Stimulated activated naive B cell treated with anti-CD40 and anti-IgM and Interleukin-4, amounts not matched to agents 10 μg/mL and 1 μg/mL and 100 μg/mL, for 72 hours (primary cell): Measurements from ENCODE around the gene SMR3B.

Experiments used
- ATAC-seq, 2 donors: fragments of 150-1000 bp; cut with Tn5 transposase; replicated peaks; 2 replicates each; pipeline ENCODE4 v1.10.0; 2021; ENCODE audit warnings: moderate library complexity in 1 of 2
- DNase-seq: peaks from one replicate; pipeline ENCODE4 v3.0.0; 2021
- H3K27ac Mint-ChIP-seq: one replicate; pipeline ENCODE4 v1.8.0; 2022; ENCODE audit warnings: mild to moderate bottlenecking, mixed read lengths
- H3K27me3 Mint-ChIP-seq, 2 donors: one replicate each; pipeline ENCODE4 v1.8.0; 2022; ENCODE audit warnings: mixed read lengths in 2 of 2
- H3K36me3 Mint-ChIP-seq, 2 donors: one replicate each; pipeline ENCODE4 v1.8.0; 2022; ENCODE audit warnings: mixed read lengths in 2 of 2, mild to moderate bottlenecking in 1 of 2
- H3K4me1 Mint-ChIP-seq, 2 donors: one replicate each; pipeline ENCODE4 v1.8.0; 2022; ENCODE audit warnings: mixed read lengths in 2 of 2, mild to moderate bottlenecking in 1 of 2
- H3K4me3 Mint-ChIP-seq, 2 donors: one replicate each; pipeline ENCODE4 v1.8.0; 2022; ENCODE audit warnings: mild to moderate bottlenecking in 2 of 2, mixed read lengths in 2 of 2, moderate library complexity in 1 of 2
- H3K9me3 Mint-ChIP-seq, 2 donors: one replicate each; pipeline ENCODE4 v1.8.0; 2022; ENCODE audit warnings: mixed read lengths in 2 of 2, mild to moderate bottlenecking in 1 of 2

Gene SMR3B

DNA sequence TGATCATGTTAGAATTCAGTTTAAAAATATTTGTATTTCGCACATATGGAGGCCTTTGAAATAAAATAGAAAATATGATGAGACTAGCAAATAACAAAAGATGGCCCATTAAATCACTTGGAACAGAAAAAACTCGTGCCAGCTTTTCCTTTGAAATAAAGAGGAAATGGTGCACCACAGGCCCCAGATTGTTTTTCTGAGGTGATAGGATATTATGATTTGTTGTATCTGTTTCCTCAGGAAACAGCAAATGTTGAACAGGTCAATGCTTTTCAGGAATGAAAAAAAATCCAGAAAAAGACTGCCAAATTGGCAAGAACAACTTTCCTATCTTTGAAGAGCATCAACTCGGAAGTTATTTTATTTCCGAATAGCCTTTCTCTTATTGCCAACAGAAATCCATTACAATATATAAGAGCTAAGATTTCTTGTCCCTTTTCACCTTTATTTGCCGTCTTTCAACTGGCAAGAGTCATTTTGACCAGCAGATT, at the start of gene SMR3B:
TSS of gene SMR3B (plus strand) at position 441 of the 491 bp plus-strand sequence. CDS start 1,380 bp downstream, outside the sequence.
- Mint-ChIP-seq H3K9me3 (peaks cover 0 to 2% of the 10 kb centered on the region in 2 donors), H3K27ac (no peak within 1 kb of the TSS), H3K4me3 (no peak within 1 kb of the TSS)

DNA sequence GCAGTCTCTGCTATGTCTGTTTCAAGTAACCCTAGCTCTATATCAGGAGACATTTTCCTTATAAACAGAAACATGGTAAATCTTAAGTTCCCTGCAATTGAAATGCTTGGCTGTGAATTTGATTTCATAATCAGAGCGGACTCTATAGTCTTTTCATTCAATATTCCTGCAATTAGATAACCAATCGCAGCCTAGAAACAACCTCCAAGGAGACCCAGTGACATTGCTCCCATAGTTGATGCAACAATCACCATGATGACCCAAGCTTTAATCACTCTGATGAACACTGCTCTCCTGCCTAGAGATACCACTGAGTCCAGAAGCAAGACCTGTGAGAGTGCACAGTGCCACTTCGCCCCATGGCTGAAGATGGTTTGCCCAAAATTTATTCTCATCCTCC, 48.2 kb upstream of the SMR3B start, which contains the start of gene CABS1:
TSS of gene CABS1 (plus strand) at position 301 of the 400 bp plus-strand sequence. CDS start at position 360, 59 bp downstream.
- Mint-ChIP-seq H3K27ac (no peak within 1 kb of the TSS), H3K4me3 (no peak within 1 kb of the TSS), H3K27me3 (no peaks in the 10 kb centered on the region), H3K4me1 (no peaks in the 10 kb centered on the region), H3K36me3 (no peaks in the 10 kb centered on the region), H3K9me3 (no peaks in the 10 kb centered on the region)
- no peak for ATAC-seq
- no peak for DNase-seq

More for the DNA sequence above, at the start of gene SMR3B:
- ATAC-seq (no peak), DNase-seq (no peak)
- Mint-ChIP-seq H3K36me3 (no peaks in the 10 kb centered on the region), H3K4me1 (no peaks in the 10 kb centered on the region), H3K27me3 (no peaks in the 10 kb centered on the region)

DNA sequence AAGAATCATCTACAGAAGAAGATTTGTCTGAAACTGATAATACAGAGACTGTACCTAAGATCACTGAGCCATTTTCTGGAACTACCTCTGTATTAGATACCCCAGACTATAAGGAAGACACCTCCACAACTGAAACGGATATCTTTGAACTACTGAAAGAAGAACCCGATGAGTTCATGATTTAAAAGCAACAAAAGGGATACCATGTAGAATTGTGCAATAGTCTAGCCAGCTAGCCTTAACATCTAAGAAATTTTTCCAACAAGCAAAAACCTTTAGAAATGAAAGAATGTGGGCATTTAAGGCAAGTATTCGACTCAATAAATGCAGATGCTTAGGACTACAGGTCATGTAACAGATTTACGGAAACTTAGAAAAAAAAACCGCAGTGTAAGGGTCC, 46.9 kb upstream of the SMR3B start:
- Mint-ChIP-seq H3K4me1 (no peaks in the 10 kb centered on the region), H3K27me3 (no peaks in the 10 kb centered on the region), H3K36me3 (no peaks in the 10 kb centered on the region), H3K27ac (no peak overlapping the region), H3K4me3 (no peak overlapping the region), H3K9me3 (no peaks in the 10 kb centered on the region)
- ATAC-seq (no peak), DNase-seq (no peak)

DNA sequence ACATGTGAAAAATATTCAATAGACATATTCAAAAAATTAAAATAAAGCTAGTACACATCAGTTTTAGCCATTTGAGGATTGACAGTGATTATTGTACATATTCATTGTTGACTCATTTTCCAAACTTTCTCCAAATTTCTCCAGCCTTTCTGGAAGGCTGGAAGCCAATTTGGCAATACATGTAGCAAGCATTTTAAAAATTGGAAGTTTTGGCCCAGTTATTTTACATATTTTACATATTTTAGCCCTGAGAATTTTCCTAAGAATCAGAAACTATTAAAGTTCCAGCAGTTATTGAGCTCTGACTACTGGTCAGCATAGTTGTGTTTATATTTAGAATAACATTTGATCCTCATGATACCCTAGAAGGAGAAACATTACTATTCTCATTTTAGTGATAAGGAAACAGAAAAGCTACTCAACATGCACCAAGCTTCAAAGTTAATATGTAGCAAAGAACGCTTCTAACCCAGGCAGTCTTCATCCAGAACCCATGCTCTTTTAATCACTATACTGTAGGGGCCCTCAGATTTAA, 45.0 kb upstream of the SMR3B start:
- no peak for ATAC-seq
- Mint-ChIP-seq H3K4me3 (no peak overlapping the region), H3K4me1 (no peaks in the 10 kb centered on the region), H3K9me3 (no peaks in the 10 kb centered on the region), H3K27me3 (no peaks in the 10 kb centered on the region), H3K36me3 (no peaks in the 10 kb centered on the region), H3K27ac (no peak overlapping the region)
- no peak for DNase-seq

DNA sequence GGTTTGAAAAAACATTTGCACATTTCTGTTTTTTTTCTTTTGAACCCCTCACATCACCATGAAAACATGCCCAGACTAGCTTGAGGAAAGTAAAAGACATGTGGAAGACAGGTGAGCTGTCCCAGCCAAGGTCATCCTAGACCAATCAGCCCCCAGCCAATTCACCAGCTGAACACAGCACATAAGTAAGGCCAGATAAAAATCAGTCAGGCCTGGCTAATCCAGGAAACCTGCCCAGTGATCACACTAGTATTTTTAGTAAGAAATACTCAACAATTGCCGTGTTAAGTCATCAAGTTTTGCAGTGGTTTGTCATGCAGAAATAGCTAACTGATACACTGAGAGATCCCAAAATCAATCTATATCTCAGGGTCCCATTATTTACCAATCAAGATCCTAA, 26.7 kb upstream of the SMR3B start:
- H3K27me3 Mint-ChIP-seq, result no peaks in the 10 kb centered on the region
- ATAC-seq, result no peak
- H3K27ac Mint-ChIP-seq, result no peak overlapping the region
- no peaks in the 10 kb centered on the region for H3K36me3 Mint-ChIP-seq
- DNase-seq, result no peak
- H3K9me3 Mint-ChIP-seq, result no peaks in the 10 kb centered on the region
- H3K4me1 Mint-ChIP-seq, result no peaks in the 10 kb centered on the region
- no peak overlapping the region for H3K4me3 Mint-ChIP-seq

DNA sequence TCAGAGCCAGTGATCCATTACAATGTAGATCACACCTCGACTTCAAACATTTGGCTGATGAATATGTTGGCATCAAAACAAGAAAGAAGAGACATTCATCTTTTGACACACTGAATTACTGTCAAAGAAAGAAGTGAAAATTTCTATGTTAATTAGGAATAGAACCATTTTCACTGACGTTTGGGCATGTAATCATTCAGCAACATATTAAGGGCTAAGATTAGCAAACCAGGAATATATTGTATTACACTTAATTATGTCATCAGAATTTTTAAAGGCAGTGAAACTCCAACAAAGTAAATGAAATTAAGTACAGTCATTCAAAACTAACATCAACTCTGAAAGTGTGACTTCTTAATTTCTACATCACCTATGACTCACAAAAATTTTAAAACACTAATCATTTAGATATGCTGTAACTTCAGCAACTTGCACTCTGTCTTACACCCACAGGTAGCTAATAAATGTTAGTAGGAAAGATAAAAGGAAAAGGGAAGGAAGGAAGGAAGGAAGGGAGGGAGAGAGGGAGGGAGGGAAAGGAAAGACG, 23.7 kb upstream of the SMR3B start:
- Mint-ChIP-seq H3K4me1 (no peaks in the 10 kb centered on the region), H3K27ac (no peak overlapping the region), H3K9me3 (no peaks in the 10 kb centered on the region), H3K27me3 (no peaks in the 10 kb centered on the region), H3K4me3 (no peak overlapping the region), H3K36me3 (no peaks in the 10 kb centered on the region)
- DNase-seq (no peak), ATAC-seq (no peak)

DNA sequence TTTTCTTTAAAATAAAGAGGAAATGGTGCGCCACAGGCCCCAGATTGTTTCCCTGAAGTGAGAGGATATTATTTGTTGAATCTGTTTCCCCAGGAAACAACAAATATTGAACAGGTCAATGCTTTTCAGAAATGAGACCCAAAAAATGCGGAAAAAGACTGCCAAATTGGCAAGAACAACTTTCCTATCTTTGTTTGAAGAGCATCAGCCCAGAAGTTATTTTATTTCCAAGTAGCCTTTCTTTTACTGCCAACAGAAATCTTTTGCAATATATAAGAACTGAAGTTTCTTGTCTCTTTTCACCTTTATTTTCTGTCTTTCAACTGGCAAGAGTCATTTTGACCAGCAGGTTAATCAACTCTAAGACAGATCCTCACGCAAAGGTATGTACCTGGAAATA, 22.5 kb upstream of the SMR3B start, which contains the start of gene SMR3A:
TSS of gene SMR3A (plus strand) at position 301 of the 400 bp plus-strand sequence. CDS start 1,356 bp downstream, outside the sequence.
- Mint-ChIP-seq H3K4me1 (no peaks in the 10 kb centered on the region), H3K36me3 (no peaks in the 10 kb centered on the region), H3K9me3 (no peaks in the 10 kb centered on the region), H3K4me3 (no peak within 1 kb of the TSS), H3K27me3 (no peaks in the 10 kb centered on the region), H3K27ac (no peak within 1 kb of the TSS)
- ATAC-seq (no peak), DNase-seq (no peak)

DNA sequence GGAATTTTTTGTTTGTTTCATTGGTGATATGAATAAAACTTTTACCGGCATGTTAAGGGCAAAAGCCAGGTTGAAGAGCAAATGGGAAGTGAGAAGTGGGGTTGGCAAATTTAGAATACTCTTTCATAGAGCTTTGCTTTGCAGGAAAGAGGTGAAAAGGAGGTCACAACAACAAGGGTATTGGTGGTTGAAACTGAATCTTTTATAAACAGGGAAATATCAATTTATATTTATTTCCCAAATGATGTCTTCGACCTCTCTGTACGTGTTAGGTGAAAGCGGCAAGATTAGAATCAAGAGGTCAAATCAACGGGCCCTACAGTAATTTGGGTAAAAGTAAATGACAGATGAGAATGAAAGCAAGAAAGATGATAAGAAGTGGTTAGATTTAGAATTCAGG, 18.9 kb upstream of the SMR3B start:
- Mint-ChIP-seq H3K36me3 (no peaks in the 10 kb centered on the region), H3K4me3 (no peak overlapping the region), H3K9me3 (no peaks in the 10 kb centered on the region), H3K27me3 (no peaks in the 10 kb centered on the region), H3K27ac (no peak overlapping the region), H3K4me1 (no peaks in the 10 kb centered on the region)
- ATAC-seq, result no peak
- DNase-seq, result no peak

DNA sequence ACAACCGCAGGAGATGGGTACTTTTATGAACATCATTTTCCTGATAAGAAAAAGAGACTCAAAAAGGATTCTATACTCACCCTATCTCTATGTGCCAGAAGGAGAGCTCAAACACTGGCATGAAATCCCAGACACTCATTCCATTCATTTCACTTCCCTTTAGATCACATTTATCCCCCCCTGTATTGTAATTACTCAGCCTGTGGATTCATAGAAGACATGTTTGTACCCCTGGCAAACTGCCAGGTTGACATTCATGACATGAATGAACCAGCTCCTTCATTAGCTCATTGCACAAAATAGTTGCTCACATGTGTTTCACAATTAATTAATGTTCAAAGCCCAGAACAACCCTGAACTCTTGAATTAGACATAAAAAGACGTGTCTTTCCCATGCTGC, 17.5 kb upstream of the SMR3B start:
- Mint-ChIP-seq H3K4me3 (no peak overlapping the region), H3K27me3 (no peaks in the 10 kb centered on the region), H3K9me3 (no peaks in the 10 kb centered on the region), H3K27ac (no peak overlapping the region), H3K4me1 (no peaks in the 10 kb centered on the region), H3K36me3 (no peaks in the 10 kb centered on the region)
- ATAC-seq (no peak), DNase-seq (no peak)

DNA sequence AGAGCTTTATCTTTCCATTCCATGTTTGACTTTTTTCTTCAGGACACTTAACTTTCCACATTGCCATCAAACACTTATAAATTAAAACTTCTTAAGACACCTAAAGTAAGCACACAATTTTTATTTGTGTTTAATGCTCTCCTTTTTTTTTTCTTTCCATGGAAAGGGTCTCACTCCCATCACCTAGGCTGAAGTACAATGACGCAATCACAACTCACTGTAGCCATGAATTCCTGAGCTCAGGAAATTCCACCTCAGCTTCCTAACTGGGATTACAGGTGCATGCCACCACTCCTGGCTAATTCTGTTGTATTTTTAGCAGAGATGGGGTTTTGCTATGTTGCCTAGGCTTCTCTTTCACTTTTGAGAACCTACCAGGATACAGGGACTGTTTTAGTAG, 15.1 kb upstream of the SMR3B start:
- ATAC-seq (no peak), DNase-seq (no peak)
- no peak overlapping the region for H3K27ac Mint-ChIP-seq
- H3K27me3 Mint-ChIP-seq, result no peaks in the 10 kb centered on the region
- no peak overlapping the region for H3K4me3 Mint-ChIP-seq
- no peaks in the 10 kb centered on the region for H3K4me1 Mint-ChIP-seq
- no peaks in the 10 kb centered on the region for H3K9me3 Mint-ChIP-seq
- H3K36me3 Mint-ChIP-seq, result no peaks in the 10 kb centered on the region

DNA sequence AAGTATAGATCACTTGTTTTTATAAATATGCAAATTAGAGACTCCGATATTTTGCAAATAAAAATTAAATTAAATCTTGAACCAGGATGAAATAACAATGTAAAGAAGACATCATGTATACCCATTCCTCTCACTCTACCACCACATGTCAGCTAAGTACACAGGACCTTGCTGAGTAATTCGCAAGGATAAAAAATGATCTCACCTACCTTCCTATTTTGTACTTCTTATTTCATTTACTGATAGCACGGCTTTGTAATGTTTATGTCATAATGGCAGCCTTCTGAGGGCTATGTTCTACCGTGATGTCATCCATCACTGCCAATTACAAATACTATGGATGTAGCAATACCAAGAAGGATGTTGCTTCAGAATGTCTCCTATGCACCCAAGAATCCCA, 10.9 kb upstream of the SMR3B start:
- H3K36me3 Mint-ChIP-seq, result no peaks in the 10 kb centered on the region
- no peaks in the 10 kb centered on the region for H3K27me3 Mint-ChIP-seq
- ATAC-seq, result no peak
- no peak overlapping the region for H3K27ac Mint-ChIP-seq
- H3K4me1 Mint-ChIP-seq, result no peaks in the 10 kb centered on the region
- no peak overlapping the region for H3K4me3 Mint-ChIP-seq
- peaks cover 0 to 2% of the 10 kb centered on the region in 2 donors for H3K9me3 Mint-ChIP-seq
- DNase-seq, result no peak

DNA sequence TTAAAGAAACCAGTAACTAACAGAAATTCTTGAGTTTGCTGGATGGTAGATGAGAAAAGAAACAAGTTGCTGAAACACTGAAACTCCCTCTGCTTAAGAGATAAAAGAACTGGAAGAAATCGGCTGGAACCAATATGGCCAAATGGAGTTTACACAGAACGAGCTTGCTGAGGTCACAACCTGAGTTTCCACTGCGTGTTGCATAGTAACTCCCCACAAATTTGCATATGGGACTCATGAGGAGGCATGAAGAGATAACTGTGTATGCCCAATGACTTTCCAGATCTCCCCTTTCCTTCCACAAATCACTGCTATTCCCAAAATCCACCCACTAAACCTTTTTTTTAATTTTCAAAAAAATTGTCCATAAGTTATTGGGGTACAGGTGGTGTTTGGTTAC, 10.2 kb upstream of the SMR3B start:
- no peaks in the 10 kb centered on the region for H3K27me3 Mint-ChIP-seq
- ATAC-seq (no peak), DNase-seq (no peak)
- H3K27ac Mint-ChIP-seq, result no peak overlapping the region
- H3K36me3 Mint-ChIP-seq, result no peaks in the 10 kb centered on the region
- H3K4me1 Mint-ChIP-seq, result no peaks in the 10 kb centered on the region
- peaks cover 0 to 2% of the 10 kb centered on the region in 2 donors for H3K9me3 Mint-ChIP-seq
- H3K4me3 Mint-ChIP-seq, result no peak overlapping the region

DNA sequence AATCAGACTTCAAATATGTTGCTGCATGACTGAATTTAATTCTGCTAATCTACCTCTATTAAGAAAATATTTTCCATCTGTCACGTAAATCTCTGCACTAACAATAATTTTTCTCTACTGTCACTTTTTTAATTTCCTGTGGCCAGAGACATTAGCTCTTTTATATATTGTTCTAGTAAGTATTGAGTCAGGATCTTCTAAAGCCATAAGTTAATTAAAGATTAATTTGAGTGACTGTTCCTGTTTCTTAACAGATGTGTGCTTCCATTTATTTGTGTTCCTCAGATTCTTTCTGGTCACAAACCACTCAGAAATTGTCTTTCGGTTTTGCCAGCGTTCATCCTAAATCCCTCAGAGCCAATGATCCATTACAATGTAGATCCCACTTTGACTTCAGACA, 2.4 kb upstream of the SMR3B start:
- ATAC-seq (no peak), DNase-seq (no peak)
- H3K4me1 Mint-ChIP-seq, result no peaks in the 10 kb centered on the region
- H3K27ac Mint-ChIP-seq, result no peak overlapping the region
- H3K4me3 Mint-ChIP-seq, result no peak overlapping the region
- peaks cover 0 to 2% of the 10 kb centered on the region in 2 donors for H3K9me3 Mint-ChIP-seq
- H3K27me3 Mint-ChIP-seq, result no peaks in the 10 kb centered on the region
- H3K36me3 Mint-ChIP-seq, result no peaks in the 10 kb centered on the region

DNA sequence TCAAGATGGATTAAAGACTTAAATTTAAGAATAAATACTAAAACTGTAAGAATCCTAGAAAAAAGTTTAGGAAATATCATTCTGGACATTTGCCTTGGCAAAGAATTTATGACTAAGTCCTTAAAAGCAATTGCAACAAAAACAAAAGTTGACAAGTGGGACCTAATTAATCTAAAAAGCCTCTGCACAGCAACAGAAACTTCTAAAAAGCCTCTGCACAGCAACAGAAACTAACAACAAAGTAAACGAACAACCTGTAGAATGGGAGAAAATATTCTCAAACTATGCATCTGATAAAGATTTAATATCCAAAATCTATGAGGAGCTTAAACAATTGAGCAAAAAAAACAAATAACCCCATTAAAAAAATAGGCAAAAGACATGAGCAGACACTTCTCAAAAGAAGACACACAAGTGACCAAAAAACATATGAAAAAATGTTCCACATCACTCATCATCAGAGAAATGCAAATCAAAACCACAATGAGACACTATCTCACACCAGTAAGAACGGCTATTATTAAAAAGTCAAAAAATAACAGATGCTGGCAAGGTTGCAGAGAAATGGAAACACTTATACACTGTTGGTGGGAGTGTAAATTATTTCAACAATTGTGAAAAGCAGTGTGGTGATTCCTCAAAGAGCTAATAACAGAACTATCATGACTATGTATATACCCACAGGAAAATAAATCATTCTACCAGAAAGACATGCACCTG, 9.3 kb downstream of the SMR3B start:
- Mint-ChIP-seq H3K36me3 (no peaks in the 10 kb centered on the region), H3K4me1 (no peaks in the 10 kb centered on the region), H3K27ac (no peak overlapping the region), H3K4me3 (no peak overlapping the region), H3K27me3 (no peaks in the 10 kb centered on the region), H3K9me3 (no peaks in the 10 kb centered on the region)
- DNase-seq, result no peak
- ATAC-seq, result no peak

DNA sequence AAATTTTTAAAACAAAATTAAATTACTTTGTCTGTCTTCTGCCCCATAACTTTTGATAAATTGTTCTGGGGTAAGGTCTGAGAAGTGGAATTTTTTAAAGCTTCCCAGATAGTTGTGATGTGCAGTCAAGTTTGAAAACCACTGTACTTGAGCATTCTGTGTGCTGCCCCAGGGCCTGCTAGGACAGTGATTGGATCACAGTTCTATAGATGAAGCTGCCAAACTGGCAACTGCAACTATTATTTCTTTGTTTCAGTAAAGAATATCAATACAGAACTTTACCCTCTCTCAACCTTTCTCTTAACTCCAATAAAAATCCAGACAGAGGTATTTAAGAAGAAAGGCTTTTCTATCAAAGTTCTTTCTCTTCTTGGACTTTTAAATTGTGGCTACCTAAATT, 14.6 kb downstream of the SMR3B start, which contains the start of gene OPRPN:
TSS of gene OPRPN (plus strand) at position 361 of the 400 bp plus-strand sequence. CDS start 1,346 bp downstream, outside the sequence.
- H3K4me3 Mint-ChIP-seq, result no peak within 1 kb of the TSS
- DNase-seq (no peak), ATAC-seq (no peak)
- no peak within 1 kb of the TSS for H3K27ac Mint-ChIP-seq
- H3K4me1 Mint-ChIP-seq, result no peaks in the 10 kb centered on the region
- no peaks in the 10 kb centered on the region for H3K36me3 Mint-ChIP-seq
- peaks cover 0 to 3% of the 10 kb centered on the region in 2 donors for H3K9me3 Mint-ChIP-seq
- no peaks in the 10 kb centered on the region for H3K27me3 Mint-ChIP-seq
